Cardiac muscle cell (in vitro differentiated cells and primary cell): Measurements from ENCODE around the gene SCGB2B2. TPM values are rescaled to one million over a fixed set of nuclear protein-coding genes. Genes with fewer than 3 reads are reported as not detected.
"Not testable (repeated sequence)": the region's sequence is repeated elsewhere in the genome, so short reads cannot be mapped to it uniquely, and the experiment has no call there.

Experiments
- DNase-seq, 2 donors: peaks; one replicate each; pipeline versions ENCODE4 v3.0.0 to v3.0.0-alpha.2; 2010 to 2017; ENCODE audit warnings: low read depth in 1 of 2, low spot score in 1 of 2
- H3K27ac ChIP-seq: fragments of 200-600 bp; sonication (generic); 2 replicates; pipeline ENCODE4 v1.5.1; 2016
- H3K27me3 ChIP-seq: fragments of 200-600 bp; sonication (generic); 2 replicates; pipeline ENCODE4 v1.6.0; 2016; ENCODE audit warnings: control low read depth
- H3K36me3 ChIP-seq: fragments of 200-600 bp; sonication (generic); 2 replicates; pipeline ENCODE4 v1.5.1; 2016; ENCODE audit warnings: control low read depth
- H3K4me1 ChIP-seq: fragments of 200-600 bp; sonication (generic); 2 replicates; pipeline ENCODE4 v1.8.1; 2017; ENCODE audit warnings: low read depth, mild to moderate bottlenecking, mixed run types
- H3K4me3 ChIP-seq: fragments of 200-600 bp; sonication (generic); 2 replicates; pipeline ENCODE4 v1.5.1; 2016; ENCODE audit warnings: mild to moderate bottlenecking
- H3K9me3 ChIP-seq: fragments of 200-600 bp; sonication (generic); 2 replicates; pipeline ENCODE4 v1.5.1; 2017; ENCODE audit warnings: low read depth, mild to moderate bottlenecking, control low read depth
- CTCF ChIP-seq: IDR thresholded peaks from 2 replicates; pipeline ENCODE4 v1.5.1; 2012; ENCODE audit warnings: low read depth, mild to moderate bottlenecking, low read length
- polyA plus RNA-seq: library from polyadenylated mRNA; unstranded; fragments of >200 nt; fragmentation: Nextera tagmentation; extraction: Ambion mirVana; gene quantifications from 2 replicates; pipeline ENCODE4 v1.2.1, GENCODE V29; 2016
- total RNA-seq: library from RNA; depleted of rRNA; stranded (reverse); fragments of >200 nt; gene quantifications from 2 replicates; pipeline ENCODE4 v1.2.3, GENCODE V29; 2016

SCGB2B2 gene
- total and polyA plus RNA-seq, 2 experiments from 2014 or later, result 0.23 to 0.27 TPM

GRCh38 chr19:34666200-34666957 is 10.6 kb downstream of the SCGB2B2 start:
- Histone ChIP-seq H3K27me3 (no peaks in the 10 kb centered on the region), H3K36me3 (no peaks in the 10 kb centered on the region), H3K27ac (no peak overlapping the region), H3K9me3 (no peaks in the 10 kb centered on the region), H3K4me3 (no peak overlapping the region), H3K4me1 (no peaks in the 10 kb centered on the region)
- TF ChIP-seq CTCF, result no peak
- no peak for DNase-seq

GRCh38 chr19:34665275-34665674 is 11.7 kb downstream of the SCGB2B2 start:
- H3K4me1 ChIP-seq, H3K27ac ChIP-seq, H3K9me3 ChIP-seq, H3K36me3 ChIP-seq, H3K27me3 ChIP-seq, H3K4me3 ChIP-seq, DNase-seq: not testable (repeated sequence)

- Histone ChIP-seq H3K27me3 (no peaks in the 10 kb centered on the region), H3K27ac (no peak overlapping the region), H3K36me3 (no peaks in the 10 kb centered on the region), H3K4me1 (no peaks in the 10 kb centered on the region), H3K9me3 (no peaks in the 10 kb centered on the region), H3K4me3 (no peak overlapping the region)
- no peak for DNase-seq
- TF ChIP-seq CTCF, result no peak
Observed at GRCh38 chr19:34664870-34665269, 12.1 kb downstream of the SCGB2B2 start.

- Histone ChIP-seq H3K27me3 (no peaks in the 10 kb centered on the region), H3K9me3 (no peaks in the 10 kb centered on the region), H3K4me3 (no peak overlapping the region), H3K4me1 (no peaks in the 10 kb centered on the region), H3K27ac (no peak overlapping the region), H3K36me3 (no peaks in the 10 kb centered on the region)
- no peak for TF ChIP-seq CTCF
- DNase-seq, result no peak
Observed at GRCh38 chr19:34664168-34664567, 12.8 kb downstream of the SCGB2B2 start.

GRCh38 chr19:34662919-34663318 is 14.0 kb downstream of the SCGB2B2 start:
- peak in 1 of 2 donors; percentile 17 for DNase-seq
- Histone ChIP-seq H3K27ac (no peak overlapping the region), H3K9me3 (no peaks in the 10 kb centered on the region), H3K4me1 (no peaks in the 10 kb centered on the region), H3K36me3 (no peaks in the 10 kb centered on the region), H3K4me3 (no peak overlapping the region), H3K27me3 (no peaks in the 10 kb centered on the region)
- TF ChIP-seq CTCF, result peak; percentile 24

GRCh38 chr19:34661357-34661756 is 15.6 kb downstream of the SCGB2B2 start:
- Histone ChIP-seq H3K27me3 (no peaks in the 10 kb centered on the region), H3K4me1 (no peaks in the 10 kb centered on the region), H3K4me3 (no peak overlapping the region), H3K9me3 (no peaks in the 10 kb centered on the region), H3K36me3 (no peaks in the 10 kb centered on the region), H3K27ac (no peak overlapping the region)
- TF ChIP-seq CTCF, result no peak
- no peak for DNase-seq
